ENCODE data around the gene MYCBP. TPM values are rescaled to one million over a fixed set of nuclear protein-coding genes. Genes with fewer than 3 reads are reported as not detected.
"Not testable (repeated sequence)": the region's sequence is repeated elsewhere in the genome, so short reads cannot be mapped to it uniquely, and the experiment has no call there.

Gene MYCBP
- polyA plus RNA-seq = 18.3 TPM
- long read RNA-seq, donor 1, transcript MYCBP-201 (5 exons, 2,818 nt) = major isoform, 6 of 7 reads
- long read RNA-seq, donor 1, partial matches to known transcripts = 0 of 7 reads
- long read RNA-seq, donor 1, other reads (novel, unspliced or antisense) = 0 of 7 reads
- long read RNA-seq, donor 2, transcript MYCBP-201 (5 exons, 2,818 nt) = major isoform, 10 of 39 reads
- long read RNA-seq, donor 2, partial matches to known transcripts = 26 of 39 reads
- long read RNA-seq, donor 2, other reads (novel, unspliced or antisense) = 0 of 39 reads
- long read RNA-seq, donor 3 = 0 reads
- long read RNA-seq, donor 4, partial matches to known transcripts = 0 of 1 reads
- long read RNA-seq, donor 4, other reads (novel, unspliced or antisense) = 0 of 1 reads
- long read RNA-seq, donor 5, transcript MYCBP-201 (5 exons, 2,818 nt) = major isoform, 12 of 13 reads
- long read RNA-seq, donor 5, partial matches to known transcripts = 0 of 13 reads
- long read RNA-seq, donor 5, other reads (novel, unspliced or antisense) = 0 of 13 reads
- long read RNA-seq, donor 6, transcript MYCBP-201 (5 exons, 2,818 nt) = major isoform, 6 of 8 reads
- long read RNA-seq, donor 6, partial matches to known transcripts = 0 of 8 reads
- long read RNA-seq, donor 6, other reads (novel, unspliced or antisense) = 0 of 8 reads
- long read RNA-seq, donor 7, transcript MYCBP-201 (5 exons, 2,818 nt) = major isoform, 5 of 8 reads
- long read RNA-seq, donor 7, partial matches to known transcripts = 0 of 8 reads
- long read RNA-seq, donor 7, other reads (novel, unspliced or antisense) = 0 of 8 reads
- long read RNA-seq, donor 8, transcript MYCBP-201 (5 exons, 2,818 nt) = major isoform, 17 of 21 reads
- long read RNA-seq, donor 8, partial matches to known transcripts = 0 of 21 reads
- long read RNA-seq, donor 8, other reads (novel, unspliced or antisense) = 0 of 21 reads
- long read RNA-seq, donor 9, transcript MYCBP-201 (5 exons, 2,818 nt) = major isoform, 8 of 11 reads
- long read RNA-seq, donor 9, partial matches to known transcripts = 0 of 11 reads
- long read RNA-seq, donor 9, other reads (novel, unspliced or antisense) = 0 of 11 reads
- long read RNA-seq, donor 10, transcript MYCBP-201 (5 exons, 2,818 nt) = major isoform, 11 of 13 reads
- long read RNA-seq, donor 10, partial matches to known transcripts = 0 of 13 reads
- long read RNA-seq, donor 10, other reads (novel, unspliced or antisense) = 0 of 13 reads
- long read RNA-seq, donor 11, transcript MYCBP-201 (5 exons, 2,818 nt) = major isoform, 7 of 8 reads
- long read RNA-seq, donor 11, partial matches to known transcripts = 0 of 8 reads
- long read RNA-seq, donor 11, other reads (novel, unspliced or antisense) = 0 of 8 reads

- Histone ChIP-seq H3K9me3 (ENCODE audit: control insufficient read depth, low read depth, low read length) (no peaks in the 10 kb centered on the region), H3K4me1 (ENCODE audit: control insufficient read depth, insufficient read depth, low read length) (no peaks in the 10 kb centered on the region), H3K27ac (ENCODE audit: low read length) (peak within 1 kb of the TSS; percentile 46), H3K27me3 (ENCODE audit: control insufficient read depth, insufficient read depth, low read length) (no peaks in the 10 kb centered on the region), H3K4me3 (ENCODE audit: low read length) (peak within 1 kb of the TSS; percentile 92), H3K36me3 (ENCODE audit: control insufficient read depth, insufficient read depth, low read length) (no peaks in the 10 kb centered on the region)
- no CpG with 5 or more reads among the region's 69 CpGs for WGBS (ENCODE audit: insufficient coverage, low lambda C conversion rate)
- DNase-seq = peak; percentile 96 to 97
These were observed at the start of gene MYCBP for GRCh38 chr1:38873027-38873969. MYCBP (minus strand) TSS chr1:38873348; CDS start chr1:38873305, 43 bp downstream.

- Histone ChIP-seq H3K4me3 (ENCODE audit: low read length) (no peak overlapping the region), H3K27ac (ENCODE audit: low read length) (no peak overlapping the region), H3K36me3 (ENCODE audit: control insufficient read depth, insufficient read depth, low read length) (no peaks in the 10 kb centered on the region), H3K9me3 (ENCODE audit: control insufficient read depth, low read depth, low read length) (no peaks in the 10 kb centered on the region), H3K4me1 (ENCODE audit: control insufficient read depth, insufficient read depth, low read length) (no peaks in the 10 kb centered on the region), H3K27me3 (ENCODE audit: control insufficient read depth, insufficient read depth, low read length) (no peaks in the 10 kb centered on the region)
- no peak for DNase-seq
- WGBS (ENCODE audit: insufficient coverage, low lambda C conversion rate) = no CpG with 5 or more reads among the region's 3 CpGs
These were observed 46.0 kb upstream of the MYCBP start for GRCh38 chr1:38919130-38919529.

- no peak overlapping the region for H3K27ac ChIP-seq (ENCODE audit: low read length)
- no peaks in the 10 kb centered on the region for H3K36me3 ChIP-seq (ENCODE audit: control insufficient read depth, insufficient read depth, low read length)
- no peaks in the 10 kb centered on the region for H3K4me1 ChIP-seq (ENCODE audit: control insufficient read depth, insufficient read depth, low read length)
- WGBS (ENCODE audit: insufficient coverage, low lambda C conversion rate) = no CpG with 5 or more reads among the region's 5 CpGs
- DNase-seq = no peak
- no peaks in the 10 kb centered on the region for H3K9me3 ChIP-seq (ENCODE audit: control insufficient read depth, low read depth, low read length)
- no peak overlapping the region for H3K4me3 ChIP-seq (ENCODE audit: low read length)
- H3K27me3 ChIP-seq (ENCODE audit: control insufficient read depth, insufficient read depth, low read length) = no peaks in the 10 kb centered on the region
These were observed 45.4 kb upstream of the MYCBP start for GRCh38 chr1:38918568-38918967.

GRCh38 chr1:38917772-38918171, 44.6 kb upstream of the MYCBP start:
- Histone ChIP-seq H3K27me3 (ENCODE audit: control insufficient read depth, insufficient read depth, low read length) (no peaks in the 10 kb centered on the region), H3K36me3 (ENCODE audit: control insufficient read depth, insufficient read depth, low read length) (no peaks in the 10 kb centered on the region), H3K9me3 (ENCODE audit: control insufficient read depth, low read depth, low read length) (no peaks in the 10 kb centered on the region), H3K27ac (ENCODE audit: low read length) (no peak overlapping the region), H3K4me3 (ENCODE audit: low read length) (no peak overlapping the region), H3K4me1 (ENCODE audit: control insufficient read depth, insufficient read depth, low read length) (no peaks in the 10 kb centered on the region)
- DNase-seq = no peak
- WGBS (ENCODE audit: insufficient coverage, low lambda C conversion rate) = no CpG with 5 or more reads among the region's 1 CpG

- Histone ChIP-seq H3K27me3 (ENCODE audit: control insufficient read depth, insufficient read depth, low read length) (no peaks in the 10 kb centered on the region), H3K27ac (ENCODE audit: low read length) (no peak overlapping the region), H3K4me1 (ENCODE audit: control insufficient read depth, insufficient read depth, low read length) (no peaks in the 10 kb centered on the region), H3K4me3 (ENCODE audit: low read length) (no peak overlapping the region), H3K9me3 (ENCODE audit: control insufficient read depth, low read depth, low read length) (no peaks in the 10 kb centered on the region), H3K36me3 (ENCODE audit: control insufficient read depth, insufficient read depth, low read length) (no peaks in the 10 kb centered on the region)
- DNase-seq = no peak
- no CpG with 5 or more reads among the region's 3 CpGs for WGBS (ENCODE audit: insufficient coverage, low lambda C conversion rate)
These were observed 44.2 kb upstream of the MYCBP start for GRCh38 chr1:38917337-38917736.

- H3K4me3 ChIP-seq (ENCODE audit: low read length) = no peak overlapping the region
These were observed 42.3 kb upstream of the MYCBP start for GRCh38 chr1:38915352-38915948.

GRCh38 chr1:38914908-38915307, 41.8 kb upstream of the MYCBP start:
- not testable (repeated sequence) for H3K36me3 ChIP-seq (ENCODE audit: control insufficient read depth, insufficient read depth, low read length); DNase-seq; H3K27me3 ChIP-seq (ENCODE audit: control insufficient read depth, insufficient read depth, low read length); H3K4me3 ChIP-seq (ENCODE audit: low read length); H3K4me1 ChIP-seq (ENCODE audit: control insufficient read depth, insufficient read depth, low read length); H3K9me3 ChIP-seq (ENCODE audit: control insufficient read depth, low read depth, low read length); H3K27ac ChIP-seq (ENCODE audit: low read length)
- WGBS (ENCODE audit: insufficient coverage, low lambda C conversion rate) = no CpG with 5 or more reads among the region's 8 CpGs

More at GRCh38 chr1:38915352-38915948, 42.3 kb upstream of the MYCBP start:
- WGBS (ENCODE audit: insufficient coverage, low lambda C conversion rate) = 80% methylated on average over 1 of the region's 3 CpGs
- Histone ChIP-seq H3K27me3 (ENCODE audit: control insufficient read depth, insufficient read depth, low read length) (no peaks in the 10 kb centered on the region), H3K9me3 (ENCODE audit: control insufficient read depth, low read depth, low read length) (no peaks in the 10 kb centered on the region), H3K27ac (ENCODE audit: low read length) (no peak overlapping the region), H3K4me1 (ENCODE audit: control insufficient read depth, insufficient read depth, low read length) (no peaks in the 10 kb centered on the region), H3K36me3 (ENCODE audit: control insufficient read depth, insufficient read depth, low read length) (no peaks in the 10 kb centered on the region)
- DNase-seq = no peak

GRCh38 chr1:38908821-38909220, 35.7 kb upstream of the MYCBP start:
- H3K4me3 ChIP-seq (ENCODE audit: low read length) = no peak overlapping the region
- no CpG with 5 or more reads among the region's 13 CpGs for WGBS (ENCODE audit: insufficient coverage, low lambda C conversion rate)
- no peak overlapping the region for H3K27ac ChIP-seq (ENCODE audit: low read length)
- no peaks in the 10 kb centered on the region for H3K36me3 ChIP-seq (ENCODE audit: control insufficient read depth, insufficient read depth, low read length)
- no peak for DNase-seq
- no peaks in the 10 kb centered on the region for H3K27me3 ChIP-seq (ENCODE audit: control insufficient read depth, insufficient read depth, low read length)
- H3K9me3 ChIP-seq (ENCODE audit: control insufficient read depth, low read depth, low read length) = peaks cover 3% of the 10 kb centered on the region
- no peaks in the 10 kb centered on the region for H3K4me1 ChIP-seq (ENCODE audit: control insufficient read depth, insufficient read depth, low read length)

GRCh38 chr1:38905985-38906384, 32.8 kb upstream of the MYCBP start:
- Histone ChIP-seq H3K9me3 (ENCODE audit: control insufficient read depth, low read depth, low read length) (peaks cover 3% of the 10 kb centered on the region), H3K4me1 (ENCODE audit: control insufficient read depth, insufficient read depth, low read length) (no peaks in the 10 kb centered on the region), H3K27me3 (ENCODE audit: control insufficient read depth, insufficient read depth, low read length) (no peaks in the 10 kb centered on the region), H3K27ac (ENCODE audit: low read length) (no peak overlapping the region), H3K4me3 (ENCODE audit: low read length) (no peak overlapping the region), H3K36me3 (ENCODE audit: control insufficient read depth, insufficient read depth, low read length) (no peaks in the 10 kb centered on the region)
- no CpG with 5 or more reads among the region's 2 CpGs for WGBS (ENCODE audit: insufficient coverage, low lambda C conversion rate)
- DNase-seq = no peak

Data from large intestine (tissue), 12 donors.